Measurements from ENCODE around the gene CADM2. TPM values are rescaled to one million over a fixed set of nuclear protein-coding genes. Genes with fewer than 3 reads are reported as not detected.

Gene CADM2
- total RNA-seq, 2 experiments from 2014 or later: 0.47 to 0.62 TPM

DNA sequence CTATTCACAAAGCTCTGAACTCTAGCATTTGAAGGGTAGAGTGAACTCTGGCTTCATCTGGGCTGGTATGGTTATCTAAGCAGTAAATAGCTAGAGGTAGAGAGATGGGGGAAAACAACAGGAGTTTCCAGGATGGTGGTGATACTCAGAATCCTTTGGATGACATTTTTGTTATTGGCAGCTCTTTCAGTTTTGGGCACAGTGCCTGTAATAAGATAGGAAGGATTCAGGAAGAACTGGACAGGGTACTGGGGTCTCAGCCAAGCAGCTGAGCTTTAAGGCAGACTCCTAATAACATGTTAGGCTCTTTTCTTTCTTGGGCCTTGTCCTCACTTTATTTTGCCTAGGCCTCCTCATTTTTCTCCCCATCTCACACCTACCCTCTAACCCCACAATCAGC lies 338.5 kb downstream of the CADM2 start:
- H3K4me3 Mint-ChIP-seq: no peak overlapping the region
- no peaks in the 10 kb centered on the region for H3K27me3 Mint-ChIP-seq
- ATAC-seq (ENCODE audit: low read depth) (no peak), DNase-seq (no peak)
- no peak overlapping the region for H3K27ac Mint-ChIP-seq
- POLR2A ChIA-PET: no interaction called here
- no peaks in the 10 kb centered on the region for H3K9me3 Mint-ChIP-seq
- H3K36me3 Mint-ChIP-seq: no peaks in the 10 kb centered on the region
- no peaks in the 10 kb centered on the region for H3K4me1 Mint-ChIP-seq

DNA sequence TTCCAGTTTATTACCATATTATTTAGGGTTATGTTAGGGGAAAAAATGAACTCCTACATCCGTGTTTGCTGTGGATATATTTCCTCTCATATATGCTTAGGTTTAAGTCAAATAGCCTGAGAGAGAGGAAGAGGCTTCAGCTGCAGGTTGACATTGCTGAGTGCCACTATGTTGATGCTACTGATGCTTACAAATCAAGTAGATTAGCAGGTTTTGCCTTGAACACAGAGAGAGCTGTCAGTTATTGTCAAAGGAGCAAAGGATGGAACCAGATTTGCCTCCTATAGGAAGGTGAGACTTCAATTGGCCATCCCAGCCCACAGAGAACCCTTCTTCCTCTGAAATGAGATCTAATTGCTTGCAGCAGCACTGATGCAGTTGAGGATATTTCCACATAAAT lies 339.2 kb downstream of the CADM2 start:
- ATAC-seq (ENCODE audit: low read depth): no peak
- Mint-ChIP-seq H3K27ac (no peak overlapping the region), H3K27me3 (no peaks in the 10 kb centered on the region), H3K9me3 (no peaks in the 10 kb centered on the region), H3K4me1 (no peaks in the 10 kb centered on the region), H3K4me3 (no peak overlapping the region), H3K36me3 (no peaks in the 10 kb centered on the region)
- no peak for DNase-seq
- POLR2A ChIA-PET: no interaction called here

DNA sequence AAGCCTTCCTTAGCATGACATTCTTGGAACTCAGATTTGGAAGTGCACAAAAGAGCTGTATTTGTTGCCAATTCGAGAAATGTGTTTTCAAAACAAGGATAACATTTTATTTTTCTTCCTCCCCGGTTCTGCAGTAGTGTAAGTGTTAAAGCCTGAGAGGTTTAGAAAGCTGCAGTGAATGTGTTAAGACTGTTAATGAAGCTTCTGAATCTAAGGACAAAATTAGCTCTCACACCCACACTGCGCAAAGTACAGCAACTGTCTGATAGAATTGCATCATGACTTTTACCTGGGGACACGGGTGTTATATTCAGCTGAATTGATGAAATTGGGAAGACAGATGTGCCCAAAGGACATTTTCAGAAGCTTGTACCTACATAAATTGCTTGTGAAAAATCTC lies 344.4 kb downstream of the CADM2 start:
- ATAC-seq (ENCODE audit: low read depth) (no peak), DNase-seq (no peak)
- H3K36me3 Mint-ChIP-seq: no peaks in the 10 kb centered on the region
- no peak overlapping the region for H3K4me3 Mint-ChIP-seq
- H3K27ac Mint-ChIP-seq: no peak overlapping the region
- POLR2A ChIA-PET: no interaction called here
- H3K27me3 Mint-ChIP-seq: no peaks in the 10 kb centered on the region
- H3K4me1 Mint-ChIP-seq: no peaks in the 10 kb centered on the region
- H3K9me3 Mint-ChIP-seq: no peaks in the 10 kb centered on the region

DNA sequence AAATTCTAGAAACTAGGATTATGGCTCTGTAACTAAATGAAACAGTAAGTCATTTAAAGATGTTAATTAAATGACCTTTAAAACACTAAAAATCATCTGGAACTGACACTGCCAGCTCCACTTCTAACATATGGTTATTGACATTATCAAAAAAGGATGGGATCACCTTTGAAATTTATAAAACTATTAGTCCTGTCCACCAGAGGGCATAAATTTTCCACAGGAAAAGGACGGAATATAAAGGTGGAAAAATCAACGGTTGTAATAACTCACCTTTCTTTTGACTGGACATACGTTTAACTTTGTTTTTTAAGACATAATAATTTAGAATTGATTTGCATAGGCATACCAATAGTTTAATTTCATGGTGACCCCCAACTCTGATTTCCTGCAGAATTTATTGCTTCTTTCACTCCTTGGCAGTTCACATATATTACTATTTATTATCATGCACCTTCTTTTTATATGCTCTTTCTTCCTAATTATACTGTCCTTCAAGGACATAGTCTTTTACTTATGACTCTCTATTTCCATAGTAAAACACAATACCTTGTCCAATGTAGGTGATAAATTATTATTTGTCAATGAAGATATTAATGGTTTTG lies 345.7 kb downstream of the CADM2 start:
- Mint-ChIP-seq H3K4me3 (no peak overlapping the region), H3K9me3 (no peaks in the 10 kb centered on the region), H3K4me1 (no peaks in the 10 kb centered on the region), H3K27me3 (no peaks in the 10 kb centered on the region), H3K27ac (no peak overlapping the region), H3K36me3 (no peaks in the 10 kb centered on the region)
- POLR2A ChIA-PET: no interaction called here
- no peak for ATAC-seq (ENCODE audit: low read depth)
- DNase-seq: no peak

DNA sequence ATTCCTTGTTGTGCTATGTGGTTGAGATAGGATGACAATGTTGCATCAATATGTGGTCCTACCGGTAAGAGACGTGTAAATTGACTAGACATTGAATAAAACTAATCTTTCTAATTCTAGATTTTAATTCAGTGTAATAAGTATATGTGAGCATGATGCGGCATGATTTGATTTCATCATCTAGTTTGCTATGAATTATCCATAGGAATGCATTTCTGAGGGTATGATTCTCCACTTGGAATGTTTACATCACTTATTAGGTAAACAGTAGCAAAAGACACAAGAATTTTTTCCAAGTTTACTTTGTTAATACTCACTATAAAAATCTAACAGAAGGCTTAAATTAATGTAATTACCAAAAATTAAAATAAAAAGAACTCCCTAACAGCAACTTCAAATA lies 353.5 kb downstream of the CADM2 start:
- POLR2A ChIA-PET: no interaction called here
- Mint-ChIP-seq H3K4me1 (no peaks in the 10 kb centered on the region), H3K27ac (no peak overlapping the region), H3K9me3 (peaks cover 1% of the 10 kb centered on the region), H3K27me3 (no peaks in the 10 kb centered on the region), H3K36me3 (no peaks in the 10 kb centered on the region), H3K4me3 (no peak overlapping the region)
- DNase-seq (no peak), ATAC-seq (ENCODE audit: low read depth) (no peak)

DNA sequence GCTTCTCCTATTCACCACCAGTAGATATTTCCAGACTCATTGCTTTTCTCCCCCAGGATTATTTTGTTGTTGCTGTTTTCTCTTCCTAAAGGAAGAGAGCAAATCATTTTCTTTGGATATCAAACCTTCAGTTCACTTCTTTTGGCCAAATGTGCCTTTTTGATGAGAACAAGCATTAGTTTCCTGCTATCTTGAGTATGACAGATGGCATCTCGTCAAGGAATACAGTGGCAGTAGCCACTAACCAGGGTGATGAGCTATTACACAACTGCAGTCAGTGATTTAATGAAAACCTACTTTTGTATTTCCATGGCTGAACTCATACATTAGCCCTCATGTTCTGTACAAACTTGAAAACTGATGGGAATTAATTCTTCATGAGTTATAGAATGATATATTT lies 354.6 kb downstream of the CADM2 start:
- Mint-ChIP-seq H3K4me3 (no peak overlapping the region), H3K27me3 (no peaks in the 10 kb centered on the region), H3K4me1 (no peaks in the 10 kb centered on the region), H3K9me3 (peaks cover 2% of the 10 kb centered on the region), H3K27ac (no peak overlapping the region), H3K36me3 (no peaks in the 10 kb centered on the region)
- no peak for DNase-seq
- POLR2A ChIA-PET: no interaction called here
- ATAC-seq (ENCODE audit: low read depth): no peak

DNA sequence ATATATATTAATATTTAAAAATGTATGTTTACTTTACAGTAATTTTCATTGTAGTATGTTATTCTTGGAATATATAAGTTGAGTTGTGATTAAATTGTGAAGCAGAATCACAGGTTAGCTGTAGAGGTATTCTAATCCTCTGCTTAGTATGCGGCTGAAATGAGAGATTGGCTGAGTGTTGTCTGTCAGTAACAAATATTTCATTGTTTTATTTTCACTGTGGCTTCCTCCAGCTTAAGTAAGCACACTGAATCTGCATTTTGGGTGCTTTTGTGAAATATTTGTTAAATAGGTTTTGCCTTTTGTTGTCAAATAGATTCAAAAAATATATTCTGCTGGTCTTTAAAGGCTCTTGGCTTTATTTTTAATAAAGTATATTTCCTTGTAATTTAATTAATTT lies 357.5 kb downstream of the CADM2 start:
- Mint-ChIP-seq H3K9me3 (peaks cover 2% of the 10 kb centered on the region), H3K36me3 (no peaks in the 10 kb centered on the region), H3K4me1 (no peaks in the 10 kb centered on the region), H3K27ac (no peak overlapping the region), H3K27me3 (no peaks in the 10 kb centered on the region), H3K4me3 (no peak overlapping the region)
- POLR2A ChIA-PET: no interaction called here
- DNase-seq: no peak
- no peak for ATAC-seq (ENCODE audit: low read depth)

DNA sequence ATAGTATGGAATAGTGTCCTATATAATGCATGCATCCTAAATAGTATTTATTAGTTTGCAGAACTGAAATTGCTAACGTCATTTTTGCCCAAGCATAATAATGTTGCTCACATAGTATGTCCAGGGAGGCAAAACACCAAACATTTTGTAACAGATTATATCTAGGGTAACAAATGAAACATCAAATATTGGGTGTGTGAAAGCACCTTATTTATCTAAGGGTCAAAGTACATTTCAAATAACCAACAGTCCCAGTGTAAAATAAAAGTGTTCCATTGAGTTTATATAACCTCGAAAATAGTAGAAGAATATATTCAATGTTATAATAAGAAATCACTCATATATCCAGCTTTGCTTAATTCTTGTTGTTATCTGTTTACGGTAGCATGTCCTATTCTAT lies 363.1 kb downstream of the CADM2 start:
- Mint-ChIP-seq H3K9me3 (peaks cover 1% of the 10 kb centered on the region), H3K27ac (no peak overlapping the region), H3K4me3 (no peak overlapping the region), H3K4me1 (no peaks in the 10 kb centered on the region), H3K27me3 (no peaks in the 10 kb centered on the region), H3K36me3 (no peaks in the 10 kb centered on the region)
- POLR2A ChIA-PET: no interaction called here
- DNase-seq (no peak), ATAC-seq (ENCODE audit: low read depth) (no peak)

DNA sequence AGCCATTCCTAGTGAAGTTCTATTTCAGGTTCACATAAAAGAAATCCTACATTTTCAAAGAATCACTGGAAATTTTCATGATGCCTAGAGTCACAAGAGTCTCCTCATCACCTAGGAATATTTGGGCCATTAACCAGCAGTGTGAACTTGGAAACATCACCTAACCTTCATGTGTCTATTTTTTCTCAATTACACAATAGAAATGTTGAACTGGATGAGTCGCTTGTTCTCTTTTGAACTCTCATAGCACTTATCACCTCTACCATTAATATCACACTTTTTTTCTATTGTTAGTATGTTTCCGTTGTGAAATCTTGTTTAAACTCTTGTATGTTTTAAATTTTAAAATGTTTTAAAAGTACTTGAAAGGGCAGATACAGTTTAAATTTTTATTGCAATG lies 371.3 kb downstream of the CADM2 start:
- POLR2A ChIA-PET: no interaction called here
- Mint-ChIP-seq H3K27me3 (no peaks in the 10 kb centered on the region), H3K4me3 (no peak overlapping the region), H3K9me3 (no peaks in the 10 kb centered on the region), H3K27ac (no peak overlapping the region), H3K36me3 (no peaks in the 10 kb centered on the region), H3K4me1 (no peaks in the 10 kb centered on the region)
- DNase-seq (no peak), ATAC-seq (ENCODE audit: low read depth) (no peak)

DNA sequence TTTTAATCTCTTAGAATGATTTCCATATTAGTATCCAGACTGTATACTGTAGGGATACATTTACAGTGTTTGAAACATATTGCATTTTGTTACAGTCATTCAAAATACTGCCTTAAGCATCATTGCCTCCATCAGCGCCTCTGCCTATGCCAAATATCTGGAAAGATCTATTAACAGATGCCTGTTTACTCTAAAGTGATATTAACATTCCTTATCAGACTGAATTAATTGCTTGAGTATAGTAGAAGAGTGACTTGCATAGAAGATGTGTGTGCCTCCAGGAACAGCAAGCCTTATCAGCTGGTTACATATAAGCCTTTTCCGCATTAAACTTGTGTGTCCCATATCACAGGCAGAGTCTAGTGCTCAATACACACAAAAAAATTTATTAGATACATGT lies 379.1 kb downstream of the CADM2 start:
- no peak for ATAC-seq (ENCODE audit: low read depth)
- Mint-ChIP-seq H3K9me3 (no peaks in the 10 kb centered on the region), H3K4me1 (no peaks in the 10 kb centered on the region), H3K4me3 (no peak overlapping the region), H3K27ac (no peak overlapping the region), H3K36me3 (no peaks in the 10 kb centered on the region), H3K27me3 (no peaks in the 10 kb centered on the region)
- POLR2A ChIA-PET: no interaction called here
- no peak for DNase-seq

DNA sequence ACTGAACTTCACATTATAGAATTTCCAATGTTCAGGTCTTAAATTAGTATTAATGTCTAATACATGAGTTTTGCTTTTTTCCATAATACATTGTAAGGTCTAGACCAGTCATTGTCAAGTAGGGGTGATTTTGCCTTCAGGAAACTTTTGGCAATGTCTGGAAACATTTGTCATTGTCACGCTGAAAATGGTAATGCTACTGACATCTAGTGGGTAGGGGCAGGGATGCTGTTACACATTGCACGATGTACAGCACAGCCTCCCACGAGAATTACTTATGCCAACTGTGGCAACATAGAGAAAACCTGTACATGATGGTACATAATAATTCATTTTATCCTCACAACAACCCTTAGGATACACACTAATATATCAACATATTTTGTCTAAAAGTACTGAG lies 384.1 kb downstream of the CADM2 start:
- H3K4me3 Mint-ChIP-seq: no peak overlapping the region
- no peaks in the 10 kb centered on the region for H3K9me3 Mint-ChIP-seq
- DNase-seq (no peak), ATAC-seq (ENCODE audit: low read depth) (no peak)
- H3K4me1 Mint-ChIP-seq: no peaks in the 10 kb centered on the region
- H3K27me3 Mint-ChIP-seq: no peaks in the 10 kb centered on the region
- POLR2A ChIA-PET: no interaction called here
- no peak overlapping the region for H3K27ac Mint-ChIP-seq
- no peaks in the 10 kb centered on the region for H3K36me3 Mint-ChIP-seq

DNA sequence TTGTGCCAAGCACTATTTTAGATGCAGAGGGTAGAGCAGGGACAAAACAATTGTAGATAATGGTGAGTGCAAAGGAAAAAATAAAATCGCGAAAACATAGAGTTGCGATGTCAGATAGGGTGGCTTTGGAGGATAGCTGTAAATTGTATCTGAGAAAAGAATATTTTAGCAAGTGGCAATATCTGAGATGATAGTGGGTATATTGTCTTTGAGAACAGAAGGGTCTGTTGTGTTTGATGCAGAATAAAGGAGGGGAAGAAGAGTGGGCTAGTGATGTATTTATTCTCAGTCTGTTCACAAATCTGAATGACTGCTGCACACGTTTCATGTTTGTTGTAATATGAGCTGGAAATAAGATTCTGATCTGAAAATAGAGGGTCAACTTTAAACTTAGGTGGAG lies 396.8 kb downstream of the CADM2 start:
- no peak overlapping the region for H3K4me3 Mint-ChIP-seq
- peaks cover 1% of the 10 kb centered on the region for H3K9me3 Mint-ChIP-seq
- no peak for ATAC-seq (ENCODE audit: low read depth)
- H3K27me3 Mint-ChIP-seq: no peaks in the 10 kb centered on the region
- DNase-seq: no peak
- H3K36me3 Mint-ChIP-seq: no peaks in the 10 kb centered on the region
- no peak overlapping the region for H3K27ac Mint-ChIP-seq
- POLR2A ChIA-PET: no interaction called here
- H3K4me1 Mint-ChIP-seq: no peaks in the 10 kb centered on the region

DNA sequence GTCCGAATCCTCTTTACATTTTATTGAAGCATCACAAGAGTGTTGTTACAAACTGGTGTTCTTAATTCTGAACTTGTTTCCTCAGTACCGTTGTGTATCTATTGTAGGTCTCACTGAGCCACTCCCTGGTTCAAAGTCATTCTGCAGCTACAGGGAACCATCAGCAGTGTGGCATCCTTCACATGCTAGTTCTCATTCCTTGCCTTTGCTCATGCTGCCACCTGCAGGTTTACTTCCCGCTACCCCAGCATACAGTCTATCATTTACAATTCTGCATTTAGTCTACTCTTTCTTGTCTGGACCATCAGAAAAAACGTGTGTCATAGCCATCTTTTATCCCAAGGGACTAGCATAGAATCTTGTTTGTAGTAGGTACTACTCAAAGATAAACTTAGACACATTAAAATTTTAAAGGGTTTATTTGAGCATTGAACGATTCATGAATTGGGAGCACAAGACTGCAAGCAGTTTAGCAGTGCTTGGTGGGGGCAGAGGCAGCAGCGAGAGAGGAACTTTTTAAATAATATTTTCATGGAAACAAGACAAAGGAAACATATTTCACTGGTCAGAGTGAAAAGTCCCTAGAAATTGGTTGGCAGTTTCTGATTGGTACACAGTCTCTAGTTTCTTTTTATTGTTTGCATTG lies 402.1 kb downstream of the CADM2 start:
- no peak overlapping the region for H3K27ac Mint-ChIP-seq
- POLR2A ChIA-PET: no interaction called here
- no peak for DNase-seq
- H3K27me3 Mint-ChIP-seq: no peaks in the 10 kb centered on the region
- H3K36me3 Mint-ChIP-seq: no peaks in the 10 kb centered on the region
- peaks cover 1% of the 10 kb centered on the region for H3K9me3 Mint-ChIP-seq
- H3K4me1 Mint-ChIP-seq: no peaks in the 10 kb centered on the region
- H3K4me3 Mint-ChIP-seq: no peak overlapping the region
- ATAC-seq (ENCODE audit: low read depth): no peak

DNA sequence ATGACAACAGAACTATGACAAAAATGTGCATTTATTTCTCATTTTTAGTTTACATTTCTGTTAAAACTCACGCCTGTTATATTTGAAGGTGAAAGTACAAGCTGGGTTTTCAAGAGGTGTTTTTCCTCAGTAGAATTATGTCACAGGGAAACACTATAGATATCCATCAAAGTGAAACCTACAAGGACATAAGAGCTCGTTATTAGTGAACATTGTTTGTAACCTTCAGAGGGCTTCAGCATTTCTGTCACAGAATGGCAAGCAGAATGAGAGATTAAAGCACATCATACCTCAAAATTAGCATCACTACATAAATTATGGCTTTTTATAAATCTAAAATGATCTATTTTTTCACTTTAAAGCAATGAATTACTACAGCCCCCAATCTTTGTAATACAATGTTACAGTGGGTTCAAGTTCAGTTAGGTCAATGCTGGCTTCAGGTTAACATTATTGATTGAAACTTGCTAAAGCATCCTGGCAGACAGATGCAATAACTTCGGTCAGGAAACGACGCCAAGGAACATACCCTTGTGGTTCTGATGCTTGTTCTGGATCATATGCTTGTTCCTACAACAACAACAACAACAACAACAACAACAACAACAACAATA lies 405.6 kb downstream of the CADM2 start:
- no peaks in the 10 kb centered on the region for H3K9me3 Mint-ChIP-seq
- H3K4me1 Mint-ChIP-seq: no peaks in the 10 kb centered on the region
- DNase-seq (no peak), ATAC-seq (ENCODE audit: low read depth) (no peak)
- POLR2A ChIA-PET: no interaction called here
- no peaks in the 10 kb centered on the region for H3K36me3 Mint-ChIP-seq
- H3K27me3 Mint-ChIP-seq: no peaks in the 10 kb centered on the region
- no peak overlapping the region for H3K27ac Mint-ChIP-seq
- no peak overlapping the region for H3K4me3 Mint-ChIP-seq

All from activated naive CD8-positive, alpha-beta T cell treated with anti-CD3 and anti-CD28 coated beads, Interleukin-2, amount 10 ng/mL, durations not matched to agents 7 days and 5 days (primary cell).